AG04450 (cell line): ENCODE results near the gene IL26. TPM values are rescaled to one million over a fixed set of nuclear protein-coding genes. Genes with fewer than 3 reads are reported as not detected.

ENCODE experiments used
- CTCF ChIA-PET: fragments of 300-600, 350-600 bp; formaldehyde crosslinking; extraction: SDS; loops from one replicate; lab custom pipeline; 2022; ENCODE audit warnings: antibody characterized with exemption, inconsistent platforms; lab: Charles Lee
- POLR2A ChIA-PET: fragments of 350-600 bp; formaldehyde crosslinking; extraction: SDS; loops from one replicate; lab custom pipeline; 2021; ENCODE audit warnings: antibody characterized with exemption, inconsistent platforms; lab: Yijun Ruan, JAX
- DNase-seq: peaks from one replicate; pipeline ENCODE4 v3.0.0-alpha.2; 2011; ENCODE audit warnings: low read depth, low spot score
- H3K27ac ChIP-seq: one replicate; pipeline ENCODE4 v1.5.1; 2012; ENCODE audit warnings: low read depth, low read length, control low read depth
- H3K27me3 ChIP-seq: one replicate; pipeline ENCODE4 v1.6.0; 2012; ENCODE audit warnings: low read length; ENCODE audit not compliant: control insufficient read depth, insufficient read depth
- H3K4me3 ChIP-seq: 2 replicates; pipeline ENCODE4 v1.5.1; 2011; ENCODE audit warnings: mild to moderate bottlenecking, low read depth, low read length, control low read depth
- H3K9me3 ChIP-seq: 2 replicates; pipeline ENCODE4 v1.5.1; 2012; ENCODE audit warnings: low read length; ENCODE audit not compliant: control insufficient read depth, insufficient read depth
- polyA plus RNA-seq: library from polyadenylated mRNA; depleted of rRNA; stranded (reverse); fragments of >200 nt; gene quantifications from 2 replicates; pipeline ENCODE4 v1.2.3, GENCODE V29; 2011
- TF ChIP-seq, protein P1 (sequence below): IDR thresholded peaks from 2 replicates; pipeline ENCODE4 v1.5.1; 2011; ENCODE audit warnings: low read depth, low read length, control low read depth, inconsistent platforms

The IL26 gene
- polyA plus RNA-seq, 1 experiment: not detected

GRCh38 chr12:68173792-68174191 is 51.8 kb downstream of the IL26 start:
- H3K27me3 ChIP-seq: no peaks in the 10 kb centered on the region
- TF ChIP-seq, protein P1, sequence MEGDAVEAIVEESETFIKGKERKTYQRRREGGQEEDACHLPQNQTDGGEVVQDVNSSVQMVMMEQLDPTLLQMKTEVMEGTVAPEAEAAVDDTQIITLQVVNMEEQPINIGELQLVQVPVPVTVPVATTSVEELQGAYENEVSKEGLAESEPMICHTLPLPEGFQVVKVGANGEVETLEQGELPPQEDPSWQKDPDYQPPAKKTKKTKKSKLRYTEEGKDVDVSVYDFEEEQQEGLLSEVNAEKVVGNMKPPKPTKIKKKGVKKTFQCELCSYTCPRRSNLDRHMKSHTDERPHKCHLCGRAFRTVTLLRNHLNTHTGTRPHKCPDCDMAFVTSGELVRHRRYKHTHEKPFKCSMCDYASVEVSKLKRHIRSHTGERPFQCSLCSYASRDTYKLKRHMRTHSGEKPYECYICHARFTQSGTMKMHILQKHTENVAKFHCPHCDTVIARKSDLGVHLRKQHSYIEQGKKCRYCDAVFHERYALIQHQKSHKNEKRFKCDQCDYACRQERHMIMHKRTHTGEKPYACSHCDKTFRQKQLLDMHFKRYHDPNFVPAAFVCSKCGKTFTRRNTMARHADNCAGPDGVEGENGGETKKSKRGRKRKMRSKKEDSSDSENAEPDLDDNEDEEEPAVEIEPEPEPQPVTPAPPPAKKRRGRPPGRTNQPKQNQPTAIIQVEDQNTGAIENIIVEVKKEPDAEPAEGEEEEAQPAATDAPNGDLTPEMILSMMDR: no peak
- H3K9me3 ChIP-seq: no peaks in the 10 kb centered on the region
- DNase-seq: no peak
- H3K4me3 ChIP-seq: no peak overlapping the region
- POLR2A ChIA-PET: no interaction called here
- CTCF ChIA-PET: interaction anchor here (0.6 kb wide), 1 partner anchor 691 kb away, joined by 3 read pairs; no protein-coding TSS in a partner anchor
- no peak overlapping the region for H3K27ac ChIP-seq

- Histone ChIP-seq H3K4me3 (no peak overlapping the region), H3K27ac (no peak overlapping the region), H3K27me3 (no peaks in the 10 kb centered on the region), H3K9me3 (no peaks in the 10 kb centered on the region)
- ChIA-PET CTCF (no interaction called here), POLR2A (no interaction called here)
- TF ChIP-seq, protein P1: no peak
- DNase-seq: no peak
Observed at GRCh38 chr12:68170726-68171125, 54.9 kb downstream of the IL26 start.

DNA sequence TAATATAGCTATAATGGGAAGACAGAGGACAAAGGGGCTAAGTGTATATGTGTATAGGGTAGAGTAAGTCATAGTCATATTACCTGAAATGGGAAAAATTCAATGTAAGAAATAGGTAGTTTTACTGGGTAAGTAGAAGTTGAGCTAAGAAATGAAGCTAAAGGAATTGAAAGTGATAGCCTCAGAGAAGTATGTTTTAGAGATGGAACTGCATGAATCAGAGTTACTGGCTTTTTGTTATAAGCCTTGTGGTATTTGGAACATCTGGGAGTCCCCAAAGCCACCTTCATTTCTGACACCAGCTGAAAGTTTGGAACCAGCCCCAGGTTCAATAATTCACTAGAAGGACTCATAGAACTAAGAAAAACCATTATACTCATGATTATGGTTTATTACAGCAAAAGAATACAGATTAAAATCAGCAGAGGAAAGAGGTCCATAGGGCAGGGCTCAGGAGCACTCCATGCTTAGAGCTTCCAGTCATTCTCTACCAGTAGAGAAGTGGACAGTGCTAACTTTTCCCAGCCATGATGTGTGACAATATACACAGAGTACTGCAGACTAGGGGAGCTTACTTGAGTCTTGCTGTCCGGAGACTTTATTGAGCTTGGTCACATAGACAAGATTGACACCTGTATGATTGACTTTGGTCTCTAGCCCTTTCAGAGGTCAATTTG is 56.3 kb downstream of the IL26 start:
- Histone ChIP-seq H3K27ac (no peak overlapping the region), H3K9me3 (no peaks in the 10 kb centered on the region), H3K4me3 (no peak overlapping the region), H3K27me3 (no peaks in the 10 kb centered on the region)
- DNase-seq: no peak
- CTCF ChIA-PET: interaction anchor here (0.9 kb wide), 1 partner anchor 11 kb away, joined by 3 read pairs; no protein-coding TSS in a partner anchor
- TF ChIP-seq, protein P1: no peak
- POLR2A ChIA-PET: no interaction called here

DNA sequence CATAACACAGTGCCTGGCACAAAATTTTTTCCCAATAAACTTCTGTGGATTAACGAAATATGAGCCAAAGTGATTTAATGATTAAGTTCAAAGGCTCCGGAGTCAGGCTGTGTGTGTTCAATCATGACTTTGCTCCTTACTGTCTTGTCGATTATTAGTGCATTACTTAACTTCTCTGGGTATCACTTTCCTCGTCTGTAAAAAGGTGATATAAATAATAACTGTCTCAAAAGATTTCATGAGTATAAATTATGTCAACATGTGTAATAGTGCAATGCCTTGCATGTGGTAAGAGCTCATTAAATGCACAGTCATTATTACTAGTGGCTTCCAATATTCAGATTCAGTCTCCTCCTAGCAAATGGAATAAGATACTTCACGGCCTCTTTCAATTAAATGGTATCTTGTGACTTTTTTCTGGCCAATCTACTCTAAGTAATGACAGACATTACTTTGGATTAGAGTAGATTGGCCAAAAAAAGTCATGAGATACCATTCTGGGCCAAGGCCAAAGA is 59.2 kb downstream of the IL26 start:
- Histone ChIP-seq H3K27me3 (no peaks in the 10 kb centered on the region), H3K9me3 (no peaks in the 10 kb centered on the region), H3K27ac (no peak overlapping the region), H3K4me3 (no peak overlapping the region)
- no peak for DNase-seq
- POLR2A ChIA-PET: no interaction called here
- TF ChIP-seq, protein P1: no peak
- CTCF ChIA-PET: no interaction called here

- CTCF ChIA-PET: no interaction called here
- Histone ChIP-seq H3K27ac (no peak overlapping the region), H3K4me3 (no peak overlapping the region), H3K9me3 (no peaks in the 10 kb centered on the region), H3K27me3 (no peaks in the 10 kb centered on the region)
- DNase-seq: no peak
- POLR2A ChIA-PET: no interaction called here
- TF ChIP-seq, protein P1: no peak
Observed at GRCh38 chr12:68163560-68164081, 62.0 kb downstream of the IL26 start.
